ENCODE results near the gene TRNAU1AP. TPM values are rescaled to one million over a fixed set of nuclear protein-coding genes. Genes with fewer than 3 reads are reported as not detected.

TRNAU1AP gene
- total RNA-seq, 1 donor = 23.2 TPM

DNA sequence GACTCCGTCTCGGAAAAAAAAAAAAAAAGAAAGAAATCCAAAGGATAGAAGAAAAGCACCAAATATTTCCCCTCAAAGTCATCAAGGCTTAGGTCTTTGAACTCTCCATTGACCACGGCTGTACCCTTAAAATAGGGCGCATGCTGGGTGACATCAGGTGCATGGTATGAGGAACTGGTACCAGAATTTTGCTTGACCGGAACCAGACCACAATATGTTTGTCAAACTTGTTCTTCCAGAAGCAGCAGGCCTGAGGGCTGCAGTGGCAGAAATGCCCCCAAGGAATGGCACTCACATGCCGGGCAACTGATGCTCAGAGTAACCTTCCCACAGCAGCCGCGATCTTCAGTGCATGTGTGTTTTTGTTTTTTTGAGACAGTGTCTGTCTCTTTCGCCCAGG is 26.0 kb upstream of the TRNAU1AP start:
- H3K79me2 ChIP-seq (ENCODE audit: insufficient read depth, low read length) = peaks cover 51% of the 10 kb centered on the region
- H3K27ac ChIP-seq (ENCODE audit: low read depth, low read length) = peak overlapping the region; percentile 10
- no peaks in the 10 kb centered on the region for H4K20me1 ChIP-seq (ENCODE audit: insufficient read depth, low read length)
- no peak overlapping the region for H3K4me2 ChIP-seq (ENCODE audit: insufficient read depth, low read length)
- peaks cover 3% of the 10 kb centered on the region for H3K4me1 ChIP-seq (ENCODE audit: insufficient read depth, low read length)
- TF ChIP-seq, protein P1, sequence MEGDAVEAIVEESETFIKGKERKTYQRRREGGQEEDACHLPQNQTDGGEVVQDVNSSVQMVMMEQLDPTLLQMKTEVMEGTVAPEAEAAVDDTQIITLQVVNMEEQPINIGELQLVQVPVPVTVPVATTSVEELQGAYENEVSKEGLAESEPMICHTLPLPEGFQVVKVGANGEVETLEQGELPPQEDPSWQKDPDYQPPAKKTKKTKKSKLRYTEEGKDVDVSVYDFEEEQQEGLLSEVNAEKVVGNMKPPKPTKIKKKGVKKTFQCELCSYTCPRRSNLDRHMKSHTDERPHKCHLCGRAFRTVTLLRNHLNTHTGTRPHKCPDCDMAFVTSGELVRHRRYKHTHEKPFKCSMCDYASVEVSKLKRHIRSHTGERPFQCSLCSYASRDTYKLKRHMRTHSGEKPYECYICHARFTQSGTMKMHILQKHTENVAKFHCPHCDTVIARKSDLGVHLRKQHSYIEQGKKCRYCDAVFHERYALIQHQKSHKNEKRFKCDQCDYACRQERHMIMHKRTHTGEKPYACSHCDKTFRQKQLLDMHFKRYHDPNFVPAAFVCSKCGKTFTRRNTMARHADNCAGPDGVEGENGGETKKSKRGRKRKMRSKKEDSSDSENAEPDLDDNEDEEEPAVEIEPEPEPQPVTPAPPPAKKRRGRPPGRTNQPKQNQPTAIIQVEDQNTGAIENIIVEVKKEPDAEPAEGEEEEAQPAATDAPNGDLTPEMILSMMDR (IDR thresholded peaks at IDR 0.05; ENCODE audit: extremely low read depth, low read depth, low read length) = no peak
- no peaks in the 10 kb centered on the region for H3K9me3 ChIP-seq (ENCODE audit: low read depth, low read length)
- H2AFZ ChIP-seq (ENCODE audit: low read length) = no peak overlapping the region
- DNase-seq (ENCODE audit: insufficient read length, low spot score, missing footprints) = peak; percentile 84
- H3K4me3 ChIP-seq (ENCODE audit: insufficient read depth, low read length) = no peak overlapping the region
- H3K27me3 ChIP-seq (ENCODE audit: insufficient read depth, low read length) = no peaks in the 10 kb centered on the region
- peaks cover 19% of the 10 kb centered on the region for H3K36me3 ChIP-seq (ENCODE audit: insufficient read depth, low read length)

DNA sequence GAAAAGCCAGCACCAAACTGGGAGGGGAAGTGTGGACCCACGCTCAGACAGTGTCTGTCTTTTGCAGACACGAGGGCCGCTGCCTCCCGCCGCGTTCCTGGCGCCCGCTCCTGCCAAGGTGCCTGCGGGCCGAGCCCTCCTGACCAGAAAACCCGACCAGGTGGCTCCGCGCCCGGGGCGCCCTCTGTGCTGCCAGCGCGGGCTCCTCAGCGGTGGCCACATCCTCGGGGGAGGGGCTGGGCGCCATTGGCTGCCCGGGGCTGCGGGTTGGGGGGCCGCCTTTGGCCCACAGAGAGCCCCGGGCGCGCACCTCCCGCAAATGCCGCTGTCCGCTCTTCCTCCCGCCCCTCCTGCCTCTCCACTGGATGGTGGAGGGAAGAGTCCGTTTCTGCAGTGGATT is 22.4 kb upstream of the TRNAU1AP start:
- H3K9me3 ChIP-seq (ENCODE audit: low read depth, low read length) = no peaks in the 10 kb centered on the region
- no peak overlapping the region for H3K27ac ChIP-seq (ENCODE audit: low read depth, low read length)
- no peak overlapping the region for H3K4me3 ChIP-seq (ENCODE audit: insufficient read depth, low read length)
- no peak overlapping the region for H3K4me2 ChIP-seq (ENCODE audit: insufficient read depth, low read length)
- peaks cover 22% of the 10 kb centered on the region for H3K36me3 ChIP-seq (ENCODE audit: insufficient read depth, low read length)
- no peak overlapping the region for H2AFZ ChIP-seq (ENCODE audit: low read length)
- H3K4me1 ChIP-seq (ENCODE audit: insufficient read depth, low read length) = peaks cover 3% of the 10 kb centered on the region
- peak; percentile 44 for DNase-seq (ENCODE audit: insufficient read length, low spot score, missing footprints)
- H3K79me2 ChIP-seq (ENCODE audit: insufficient read depth, low read length) = peaks cover 24% of the 10 kb centered on the region
- TF ChIP-seq, protein P1 (IDR thresholded peaks at IDR 0.05; ENCODE audit: extremely low read depth, low read depth, low read length) = no peak
- H3K27me3 ChIP-seq (ENCODE audit: insufficient read depth, low read length) = no peaks in the 10 kb centered on the region
- no peaks in the 10 kb centered on the region for H4K20me1 ChIP-seq (ENCODE audit: insufficient read depth, low read length)

DNA sequence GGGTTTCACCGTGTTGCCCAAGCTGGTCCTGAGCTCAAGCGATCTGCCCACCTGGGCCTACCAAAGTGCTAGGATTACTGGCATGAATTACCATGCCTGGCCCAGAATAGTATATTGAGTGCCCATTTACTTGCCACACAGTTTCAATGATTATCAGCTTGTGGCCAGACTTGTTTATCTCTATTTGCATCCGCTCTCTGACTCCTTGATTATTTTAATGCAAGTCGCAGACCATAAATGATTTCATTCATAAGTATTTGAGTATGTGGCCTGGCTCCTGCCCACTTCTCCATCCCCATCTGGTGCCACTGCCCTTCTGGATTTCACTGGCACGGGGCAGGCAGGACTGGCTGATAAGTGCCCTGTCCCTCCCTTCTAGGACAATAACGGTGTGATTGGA is 18.2 kb upstream of the TRNAU1AP start:
- Histone ChIP-seq H3K36me3 (ENCODE audit: insufficient read depth, low read length) (peaks cover 42% of the 10 kb centered on the region), H3K27ac (ENCODE audit: low read depth, low read length) (no peak overlapping the region), H2AFZ (ENCODE audit: low read length) (no peak overlapping the region), H3K9me3 (ENCODE audit: low read depth, low read length) (no peaks in the 10 kb centered on the region), H3K4me3 (ENCODE audit: insufficient read depth, low read length) (no peak overlapping the region), H4K20me1 (ENCODE audit: insufficient read depth, low read length) (no peaks in the 10 kb centered on the region), H3K4me1 (ENCODE audit: insufficient read depth, low read length) (no peaks in the 10 kb centered on the region), H3K79me2 (ENCODE audit: insufficient read depth, low read length) (no peaks in the 10 kb centered on the region), H3K4me2 (ENCODE audit: insufficient read depth, low read length) (no peak overlapping the region), H3K27me3 (ENCODE audit: insufficient read depth, low read length) (no peaks in the 10 kb centered on the region)
- TF ChIP-seq, protein P1 (IDR thresholded peaks at IDR 0.05; ENCODE audit: extremely low read depth, low read depth, low read length) = no peak
- DNase-seq (ENCODE audit: insufficient read length, low spot score, missing footprints) = no peak

DNA sequence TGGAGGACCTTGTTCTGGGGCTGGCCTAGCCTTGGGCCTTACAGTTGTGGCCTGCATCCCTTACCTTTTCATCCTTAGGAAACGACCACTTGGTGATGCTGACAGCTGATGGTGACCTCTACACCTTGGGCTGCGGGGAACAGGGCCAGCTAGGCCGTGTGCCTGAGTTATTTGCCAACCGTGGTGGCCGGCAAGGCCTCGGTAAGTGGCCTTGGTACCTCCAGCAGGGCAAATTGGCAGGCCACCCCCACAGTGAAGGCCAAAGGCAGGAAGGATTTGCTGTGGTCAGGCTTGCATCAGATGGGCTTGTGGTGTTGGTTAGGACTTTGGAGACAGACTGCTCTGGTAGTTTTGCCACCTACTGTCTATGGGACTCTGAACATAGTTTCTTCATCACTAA is 17.7 kb upstream of the TRNAU1AP start:
- Histone ChIP-seq H3K4me1 (ENCODE audit: insufficient read depth, low read length) (no peaks in the 10 kb centered on the region), H3K27me3 (ENCODE audit: insufficient read depth, low read length) (no peaks in the 10 kb centered on the region), H3K4me3 (ENCODE audit: insufficient read depth, low read length) (no peak overlapping the region), H3K27ac (ENCODE audit: low read depth, low read length) (no peak overlapping the region), H3K36me3 (ENCODE audit: insufficient read depth, low read length) (peaks cover 42% of the 10 kb centered on the region), H4K20me1 (ENCODE audit: insufficient read depth, low read length) (no peaks in the 10 kb centered on the region), H3K4me2 (ENCODE audit: insufficient read depth, low read length) (no peak overlapping the region), H3K79me2 (ENCODE audit: insufficient read depth, low read length) (no peaks in the 10 kb centered on the region), H3K9me3 (ENCODE audit: low read depth, low read length) (no peaks in the 10 kb centered on the region), H2AFZ (ENCODE audit: low read length) (no peak overlapping the region)
- TF ChIP-seq, protein P1 (IDR thresholded peaks at IDR 0.05; ENCODE audit: extremely low read depth, low read depth, low read length) = no peak
- DNase-seq (ENCODE audit: insufficient read length, low spot score, missing footprints) = peak; percentile 37

Measured in osteoblast (primary cell).